Prostate gland (tissue), 2 donors: ENCODE results near the gene TFR2. TPM values are rescaled to one million over a fixed set of nuclear protein-coding genes. Genes with fewer than 3 reads are reported as not detected.

ENCODE experiments used
- DNase-seq: peaks from one replicate; pipeline ENCODE4 v3.0.0-alpha.2; 2019; ENCODE audit warnings: low spot score
- H3K27ac ChIP-seq, 2 donors: fragments of 200-600 bp; sonication (generic); 2 replicates each; pipeline ENCODE4 v1.5.1; 2017 to 2019
- H3K27me3 ChIP-seq: fragments of 200-600 bp; sonication (generic); replicated peaks from 2 replicates; pipeline ENCODE4 v1.5.1; 2019; ENCODE audit not compliant: insufficient read depth
- H3K36me3 ChIP-seq, 2 donors: fragments of 200-600 bp; sonication (generic); 1 replicate in 1 of 2; 2 replicates in 1 of 2; pipeline versions ENCODE4 v1.5.1 to v1.8.1; 2017 to 2019
- H3K4me1 ChIP-seq: fragments of 200-600 bp; sonication (generic); replicated peaks from 2 replicates; pipeline ENCODE4 v1.5.1; 2019
- H3K4me3 ChIP-seq, 2 donors: fragments of 200-600 bp; sonication (generic); 2 replicates each; pipeline ENCODE4 v1.5.1; 2017 to 2019
- H3K9me3 ChIP-seq: fragments of 200-600 bp; sonication (generic); 2 replicates; pipeline ENCODE4 v1.5.1; 2017
- CTCF ChIP-seq, 4 experiments: fragments of 200-600 bp in 2 of 4; fragments of 450-650 bp in 2 of 4; sonication (generic) in 2 of 4; IDR thresholded peaks; 1 replicate in 3 of 4; 2 replicates in 1 of 4; pipeline ENCODE4 v1.5.1; 2016 to 2019; ENCODE audit warnings: antibody characterized with exemption in 4 of 4, mild to moderate bottlenecking in 2 of 4, moderate library complexity in 2 of 4
- POLR2A ChIP-seq: fragments of 450-650 bp; IDR thresholded peaks from one replicate; pipeline ENCODE4 v1.6.1; 2016; ENCODE audit warnings: antibody characterized with exemption, mild to moderate bottlenecking
- POLR2AphosphoS5 ChIP-seq: sonication (generic); formaldehyde crosslinking; IDR thresholded peaks from one replicate; pipeline ENCODE4 v1.6.1; 2017; ENCODE audit warnings: antibody characterized with exemption
- WGBS: methylation state at CpG from one replicate; pipeline ENCODE4 v1.1.5; 2018; 5-methylcytosine and 5-hydroxymethylcytosine counted together
- intact Hi-C: fragments of 100-400 bp; cut with DNase I; formaldehyde crosslinking; loops from one replicate; pipeline ENCODE4 v1.14.2; 2022
- total RNA-seq, 2 donors: library from RNA; depleted of rRNA; stranded (reverse); fragments of >200 nt; gene quantifications; one replicate each; pipeline ENCODE4 v1.1.0, GENCODE V29; 2016

Gene TFR2
- total RNA-seq, 2 donors from 2014 or later: 0.59 to 2.3 TPM

- H3K36me3 ChIP-seq: no peaks in the 10 kb centered on the region
- 87% methylated on average over 6 of the region's 6 CpGs for WGBS
These were observed 27.0 kb downstream of the TFR2 start for GRCh38 chr7:100614308-100614861.

GRCh38 chr7:100613412-100614175 is 27.8 kb downstream of the TFR2 start:
- Histone ChIP-seq H3K27me3 (no peaks in the 10 kb centered on the region), H3K4me3 (peak overlapping the region in 1 of 2 donors; percentile 63), H3K4me1 (peaks cover 5% of the 10 kb centered on the region), H3K36me3 (no peaks in the 10 kb centered on the region), H3K27ac (no peak overlapping the region), H3K9me3 (no peaks in the 10 kb centered on the region)
- DNase-seq: no peak
- TF ChIP-seq POLR2AphosphoS5 (no peak), POLR2A (no peak), CTCF (IDR thresholded peaks at IDR 0.05) (no peak)
- intact Hi-C loops: loop anchor here (2.0 to 5.0 kb wide), 2 partner anchors 59 to 79 kb away; partner anchors contain the start of genes GIGYF1 and GNB2
- WGBS: 88% methylated on average over 13 of the region's 13 CpGs

More at GRCh38 chr7:100614308-100614861, 27.0 kb downstream of the TFR2 start:
- intact Hi-C loops: loop anchor here (5.0 kb wide), 1 partner anchor 78 kb away; the partner anchor contains the start of gene GIGYF1
- Histone ChIP-seq H3K27me3 (no peaks in the 10 kb centered on the region), H3K27ac (no peak overlapping the region), H3K9me3 (no peaks in the 10 kb centered on the region), H3K4me3 (no peak overlapping the region), H3K4me1 (peaks cover 5% of the 10 kb centered on the region)
- no peak for TF ChIP-seq POLR2A
- no peak for TF ChIP-seq CTCF (IDR thresholded peaks at IDR 0.05)
- no peak for TF ChIP-seq POLR2AphosphoS5
- no peak for DNase-seq

- Histone ChIP-seq H3K9me3 (no peaks in the 10 kb centered on the region), H3K4me3 (peak overlapping the region; percentile 63 to 69), H3K4me1 (peaks cover 5% of the 10 kb centered on the region), H3K36me3 (no peaks in the 10 kb centered on the region), H3K27ac (peak overlapping the region; percentile 96 to 97), H3K27me3 (no peaks in the 10 kb centered on the region)
- WGBS: 2% methylated on average over 28 of the region's 29 CpGs
- DNase-seq: no peak
- TF ChIP-seq POLR2AphosphoS5 (no peak), POLR2A (no peak), CTCF (IDR thresholded peaks at IDR 0.05) (no peak)
- intact Hi-C loops: loop anchor here (2.0 to 5.0 kb wide), 2 partner anchors 60 to 79 kb away; partner anchors contain the start of genes GIGYF1 and GNB2
These were observed 28.5 kb downstream of the TFR2 start for GRCh38 chr7:100612730-100613390.

- Histone ChIP-seq H3K4me1 (peaks cover 5% of the 10 kb centered on the region), H3K27ac (peak within 1 kb of the TSS; percentile 96 to 97), H3K9me3 (no peaks in the 10 kb centered on the region), H3K27me3 (no peaks in the 10 kb centered on the region), H3K4me3 (peak within 1 kb of the TSS; percentile 63 to 69), H3K36me3 (no peaks in the 10 kb centered on the region)
- 1% methylated on average over 61 of the region's 61 CpGs for WGBS
- DNase-seq: peak; percentile 99
- intact Hi-C loops: loop anchor here (2.0 to 5.0 kb wide), 2 partner anchors 61 to 80 kb away; partner anchors contain the start of genes GIGYF1 and GNB2
- TF ChIP-seq POLR2AphosphoS5 (peak; percentile 93), CTCF (IDR thresholded peaks at IDR 0.05) (peak in 2 of 4 experiments; percentile 28 to 42), POLR2A (peak; percentile 72)
These were observed 29.2 kb downstream of the TFR2 start, which contains the start of gene MOSPD3 for GRCh38 chr7:100611983-100612729. MOSPD3 (plus strand) TSS chr7:100612540; CDS start chr7:100612792, 252 bp downstream.
